Chondrocyte (in vitro differentiated cells): Measurements from ENCODE around the gene LDLRAD4. TPM values are rescaled to one million over a fixed set of nuclear protein-coding genes. Genes with fewer than 3 reads are reported as not detected.
A peak's percentile ranks its signal among the peaks of the same experiment; 100 is the strongest.

Source experiments
- DNase-seq: peaks from one replicate; pipeline ENCODE4 v3.0.0; 2021; ENCODE audit warnings: mixed read lengths, low spot score
- H3K27ac Mint-ChIP-seq: one replicate; pipeline ENCODE4 v1.8.0; 2021; ENCODE audit warnings: mild to moderate bottlenecking, moderate library complexity, mixed read lengths; ENCODE audit not compliant: unreplicated experiment
- H3K27me3 Mint-ChIP-seq: 2 replicates; pipeline ENCODE4 v1.8.0; 2021; ENCODE audit warnings: low read depth, mixed read lengths
- H3K36me3 Mint-ChIP-seq: 2 replicates; pipeline ENCODE4 v1.8.0; 2021; ENCODE audit warnings: low read depth, mixed read lengths
- H3K4me1 Mint-ChIP-seq: 2 replicates; pipeline ENCODE4 v1.8.0; 2021; ENCODE audit warnings: low read depth, mild to moderate bottlenecking, mixed read lengths
- H3K4me3 Mint-ChIP-seq: one replicate; pipeline ENCODE4 v1.8.0; 2021; ENCODE audit warnings: mild to moderate bottlenecking, moderate library complexity, mixed read lengths; ENCODE audit not compliant: unreplicated experiment
- H3K9me3 Mint-ChIP-seq: 2 replicates; pipeline ENCODE4 v1.8.0; 2021; ENCODE audit warnings: low read depth, mixed read lengths
- total RNA-seq: library from RNA; stranded (reverse); gene quantifications from 3 replicates; pipeline ENCODE4 v1.2.1, GENCODE V29; 2021
- TF ChIP-seq, protein P1 (sequence below): fragments of 200-600 bp; sonication (generic); IDR thresholded peaks from 2 replicates; pipeline ENCODE4 v1.5.0; 2021; ENCODE audit warnings: antibody characterized with exemption, mild to moderate bottlenecking, moderate library complexity

The LDLRAD4 gene
- total RNA-seq, 1 donor from 2014 or later, result 80.5 TPM

DNA sequence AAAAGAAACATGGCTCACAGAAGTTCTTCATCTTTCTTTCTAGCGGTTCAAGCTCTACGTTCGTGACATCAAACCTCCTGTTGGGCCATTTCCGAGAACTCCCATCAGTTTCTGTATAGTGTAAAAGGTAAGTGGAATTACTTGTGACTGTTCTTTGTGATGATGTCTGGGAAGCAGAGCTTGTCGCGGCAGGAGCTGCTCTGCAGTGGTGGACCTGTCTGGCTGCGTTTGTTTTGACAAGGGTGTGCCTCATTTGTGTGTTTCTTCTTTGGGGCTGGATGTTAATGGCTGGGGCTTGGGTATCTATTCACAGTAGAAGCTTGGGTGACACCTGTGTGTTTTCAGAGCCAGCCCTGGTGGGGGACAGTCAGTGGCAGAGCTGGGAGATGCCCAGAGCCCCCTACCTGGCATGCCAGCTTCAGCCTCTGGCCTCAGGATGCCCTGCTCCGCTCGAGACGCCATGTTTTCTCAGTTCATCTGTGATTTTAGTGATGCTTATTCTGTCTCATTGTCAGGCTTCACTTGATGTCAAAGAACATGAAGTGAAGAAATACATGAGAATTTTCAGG, 59.6 kb downstream of the LDLRAD4 start:
- no peak overlapping the region for H3K4me3 Mint-ChIP-seq
- DNase-seq, result peak; percentile 54
- TF ChIP-seq, protein P1, sequence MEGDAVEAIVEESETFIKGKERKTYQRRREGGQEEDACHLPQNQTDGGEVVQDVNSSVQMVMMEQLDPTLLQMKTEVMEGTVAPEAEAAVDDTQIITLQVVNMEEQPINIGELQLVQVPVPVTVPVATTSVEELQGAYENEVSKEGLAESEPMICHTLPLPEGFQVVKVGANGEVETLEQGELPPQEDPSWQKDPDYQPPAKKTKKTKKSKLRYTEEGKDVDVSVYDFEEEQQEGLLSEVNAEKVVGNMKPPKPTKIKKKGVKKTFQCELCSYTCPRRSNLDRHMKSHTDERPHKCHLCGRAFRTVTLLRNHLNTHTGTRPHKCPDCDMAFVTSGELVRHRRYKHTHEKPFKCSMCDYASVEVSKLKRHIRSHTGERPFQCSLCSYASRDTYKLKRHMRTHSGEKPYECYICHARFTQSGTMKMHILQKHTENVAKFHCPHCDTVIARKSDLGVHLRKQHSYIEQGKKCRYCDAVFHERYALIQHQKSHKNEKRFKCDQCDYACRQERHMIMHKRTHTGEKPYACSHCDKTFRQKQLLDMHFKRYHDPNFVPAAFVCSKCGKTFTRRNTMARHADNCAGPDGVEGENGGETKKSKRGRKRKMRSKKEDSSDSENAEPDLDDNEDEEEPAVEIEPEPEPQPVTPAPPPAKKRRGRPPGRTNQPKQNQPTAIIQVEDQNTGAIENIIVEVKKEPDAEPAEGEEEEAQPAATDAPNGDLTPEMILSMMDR, result no peak
- H3K36me3 Mint-ChIP-seq, result peaks cover 16% of the 10 kb centered on the region
- H3K27me3 Mint-ChIP-seq, result no peaks in the 10 kb centered on the region
- H3K27ac Mint-ChIP-seq, result peak overlapping the region; percentile 29
- H3K4me1 Mint-ChIP-seq, result peaks cover 79% of the 10 kb centered on the region
- H3K9me3 Mint-ChIP-seq, result no peaks in the 10 kb centered on the region

GRCh38 chr18:13279181-13280069, 60.9 kb downstream of the LDLRAD4 start:
- H3K4me3 Mint-ChIP-seq, result no peak overlapping the region
- peaks cover 79% of the 10 kb centered on the region for H3K4me1 Mint-ChIP-seq
- peak overlapping the region; percentile 74 for H3K27ac Mint-ChIP-seq
- peaks cover 20% of the 10 kb centered on the region for H3K36me3 Mint-ChIP-seq
- TF ChIP-seq, protein P1, result no peak
- DNase-seq, result no peak
- no peaks in the 10 kb centered on the region for H3K27me3 Mint-ChIP-seq
- no peaks in the 10 kb centered on the region for H3K9me3 Mint-ChIP-seq

DNA sequence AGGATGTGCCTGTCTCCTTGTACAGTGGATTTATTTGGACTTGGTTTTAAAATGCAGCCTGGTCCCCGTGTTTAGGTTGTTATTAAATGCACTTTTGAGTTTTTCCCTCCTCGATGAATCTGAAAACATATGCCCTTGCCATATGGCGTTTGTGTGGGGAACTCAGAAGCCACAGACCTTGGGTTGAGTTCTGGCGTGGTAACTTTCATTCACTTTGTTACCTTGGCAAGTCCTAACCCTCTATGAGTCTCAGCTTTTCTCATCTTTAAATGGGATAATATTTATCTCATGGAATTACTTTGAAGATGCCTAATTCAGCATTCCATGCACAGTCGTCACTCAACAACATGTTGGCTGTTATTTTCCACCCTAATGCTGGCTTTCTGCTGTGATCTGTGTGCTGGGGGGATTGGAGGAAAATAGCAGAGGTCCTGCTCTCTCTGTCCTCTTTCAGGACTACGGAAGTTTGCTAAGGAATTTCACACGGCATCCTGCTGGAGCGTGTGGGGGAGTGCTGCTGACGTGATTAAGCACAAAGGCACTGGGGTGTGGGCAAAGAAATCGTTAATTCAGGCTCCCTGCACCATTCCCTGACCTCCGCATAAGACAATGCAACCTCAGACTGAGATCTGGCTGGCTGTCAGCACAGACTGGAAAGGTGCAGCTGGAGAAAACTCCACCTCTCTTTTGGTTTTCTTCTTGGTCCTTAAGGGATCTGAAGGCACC, 61.7 kb downstream of the LDLRAD4 start:
- Mint-ChIP-seq H3K27ac (peak overlapping the region; percentile 74), H3K4me1 (peaks cover 79% of the 10 kb centered on the region), H3K9me3 (no peaks in the 10 kb centered on the region), H3K27me3 (no peaks in the 10 kb centered on the region), H3K4me3 (no peak overlapping the region), H3K36me3 (peaks cover 20% of the 10 kb centered on the region)
- DNase-seq, result peak; percentile 32
- TF ChIP-seq, protein P1, result no peak

DNA sequence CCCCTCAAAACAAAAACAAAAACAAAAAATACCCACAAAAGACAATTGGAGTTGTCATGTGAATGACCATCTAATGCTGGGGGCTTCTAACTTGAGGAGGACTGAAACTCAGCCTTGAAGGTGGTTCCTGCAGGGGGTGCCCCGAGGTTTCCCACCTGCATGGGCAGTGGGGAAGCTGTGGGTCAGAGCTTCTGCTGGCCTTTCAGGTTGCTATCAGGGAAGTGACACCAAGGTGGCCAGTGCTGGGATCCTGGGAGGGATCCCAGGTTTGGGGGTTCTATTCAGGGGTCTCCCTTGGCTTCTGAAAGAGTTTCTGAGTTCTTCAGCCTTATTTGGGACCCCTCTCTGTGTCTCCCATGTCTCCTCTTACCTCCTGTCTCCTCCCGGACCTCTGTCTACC, 62.8 kb downstream of the LDLRAD4 start:
- Mint-ChIP-seq H3K36me3 (peaks cover 20% of the 10 kb centered on the region), H3K4me1 (peaks cover 86% of the 10 kb centered on the region), H3K4me3 (no peak overlapping the region), H3K9me3 (no peaks in the 10 kb centered on the region), H3K27me3 (no peaks in the 10 kb centered on the region), H3K27ac (peak overlapping the region; percentile 36)
- TF ChIP-seq, protein P1, result no peak
- DNase-seq, result peak; percentile 56

GRCh38 chr18:13283746-13284145, 65.2 kb downstream of the LDLRAD4 start:
- DNase-seq, result no peak
- peak overlapping the region; percentile 96 for H3K27ac Mint-ChIP-seq
- no peaks in the 10 kb centered on the region for H3K9me3 Mint-ChIP-seq
- peaks cover 18% of the 10 kb centered on the region for H3K36me3 Mint-ChIP-seq
- TF ChIP-seq, protein P1, result no peak
- peaks cover 75% of the 10 kb centered on the region for H3K4me1 Mint-ChIP-seq
- no peak overlapping the region for H3K4me3 Mint-ChIP-seq
- H3K27me3 Mint-ChIP-seq, result no peaks in the 10 kb centered on the region
